HCT116 (cell line): ENCODE results near the gene RAI14.

ENCODE experiments used
- POLR2A ChIP-seq: IDR thresholded peaks from 2 replicates; pipeline ENCODE4 v1.7.0; 2011; ENCODE audit warnings: borderline replicate concordance; ENCODE audit not compliant: insufficient read depth, insufficient read length; ENCODE audit errors: extremely low read depth
- YY1 ChIP-seq: IDR thresholded peaks from 2 replicates; pipeline ENCODE4 v1.6.1; 2011; ENCODE audit warnings: low read length, low read depth, moderate library complexity, mild to moderate bottlenecking; ENCODE audit not compliant: insufficient replicate concordance; ENCODE audit errors: extremely low read depth
- TF ChIP-seq, protein P1 (sequence below), 3 experiments: fragments of 200-600 bp in 1 of 3; sonication (generic) in 1 of 3; IDR thresholded peaks in 2 of 3; conservative IDR thresholded peaks in 1 of 3; 2 replicates each; pipeline ENCODE4 v1.5.1; 2012 to 2017; ENCODE audit warnings: low read depth in 2 of 3, low read length in 2 of 3, antibody characterized with exemption in 1 of 3, borderline replicate concordance in 1 of 3, control low read depth in 1 of 3, mild to moderate bottlenecking in 1 of 3, mixed read lengths in 1 of 3, mixed run types in 1 of 3, moderate library complexity in 1 of 3; ENCODE audit not compliant: insufficient read depth in 1 of 3

DNA sequence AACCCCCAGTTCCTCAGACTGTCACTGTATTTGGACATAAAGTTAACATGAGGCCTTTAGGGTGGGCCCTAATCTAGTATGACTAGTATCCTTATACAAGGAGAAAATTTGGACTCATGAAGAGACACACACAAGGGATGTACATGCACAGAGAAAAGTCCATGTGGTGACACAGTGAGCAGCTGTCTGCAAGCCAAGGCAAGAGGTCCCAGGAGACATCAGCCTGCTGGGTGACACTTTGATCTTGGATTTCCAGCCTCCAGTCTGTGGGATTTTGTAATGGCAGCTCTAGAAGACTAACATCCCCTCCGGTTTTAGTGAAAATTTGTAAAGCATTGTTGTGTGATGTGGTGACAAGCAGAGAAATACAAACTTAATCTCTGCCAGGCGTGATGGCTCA, 66.1 kb downstream of the RAI14 start:
- TF ChIP-seq, protein P1, sequence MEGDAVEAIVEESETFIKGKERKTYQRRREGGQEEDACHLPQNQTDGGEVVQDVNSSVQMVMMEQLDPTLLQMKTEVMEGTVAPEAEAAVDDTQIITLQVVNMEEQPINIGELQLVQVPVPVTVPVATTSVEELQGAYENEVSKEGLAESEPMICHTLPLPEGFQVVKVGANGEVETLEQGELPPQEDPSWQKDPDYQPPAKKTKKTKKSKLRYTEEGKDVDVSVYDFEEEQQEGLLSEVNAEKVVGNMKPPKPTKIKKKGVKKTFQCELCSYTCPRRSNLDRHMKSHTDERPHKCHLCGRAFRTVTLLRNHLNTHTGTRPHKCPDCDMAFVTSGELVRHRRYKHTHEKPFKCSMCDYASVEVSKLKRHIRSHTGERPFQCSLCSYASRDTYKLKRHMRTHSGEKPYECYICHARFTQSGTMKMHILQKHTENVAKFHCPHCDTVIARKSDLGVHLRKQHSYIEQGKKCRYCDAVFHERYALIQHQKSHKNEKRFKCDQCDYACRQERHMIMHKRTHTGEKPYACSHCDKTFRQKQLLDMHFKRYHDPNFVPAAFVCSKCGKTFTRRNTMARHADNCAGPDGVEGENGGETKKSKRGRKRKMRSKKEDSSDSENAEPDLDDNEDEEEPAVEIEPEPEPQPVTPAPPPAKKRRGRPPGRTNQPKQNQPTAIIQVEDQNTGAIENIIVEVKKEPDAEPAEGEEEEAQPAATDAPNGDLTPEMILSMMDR (IDR thresholded peaks at IDR 0.05 in 2 of 3, conservative IDR thresholded peaks at IDR 0.05 in 1 of 3; ENCODE audit: borderline replicate concordance in 1 of 3, insufficient read depth in 1 of 3, low read depth in 2 of 3, low read length in 2 of 3), result no peak
- TF ChIP-seq POLR2A (no peak), YY1 (no peak)
